HUDEP-2 (cell line): Measurements from ENCODE around the gene ZMPSTE24.
A peak's percentile ranks its signal among the peaks of the same experiment; 100 is the strongest.
"Not testable (repeated sequence)": the region's sequence is repeated elsewhere in the genome, so short reads cannot be mapped to it uniquely, and the experiment has no call there.

ENCODE experiments used
- DNase-seq, 76 experiments: peaks; one replicate each; lab custom pipeline; 2025; ENCODE audit not compliant: unreplicated experiment in 76 of 76; lab: John Stamatoyannopoulos, UW

Gene ZMPSTE24

DNA sequence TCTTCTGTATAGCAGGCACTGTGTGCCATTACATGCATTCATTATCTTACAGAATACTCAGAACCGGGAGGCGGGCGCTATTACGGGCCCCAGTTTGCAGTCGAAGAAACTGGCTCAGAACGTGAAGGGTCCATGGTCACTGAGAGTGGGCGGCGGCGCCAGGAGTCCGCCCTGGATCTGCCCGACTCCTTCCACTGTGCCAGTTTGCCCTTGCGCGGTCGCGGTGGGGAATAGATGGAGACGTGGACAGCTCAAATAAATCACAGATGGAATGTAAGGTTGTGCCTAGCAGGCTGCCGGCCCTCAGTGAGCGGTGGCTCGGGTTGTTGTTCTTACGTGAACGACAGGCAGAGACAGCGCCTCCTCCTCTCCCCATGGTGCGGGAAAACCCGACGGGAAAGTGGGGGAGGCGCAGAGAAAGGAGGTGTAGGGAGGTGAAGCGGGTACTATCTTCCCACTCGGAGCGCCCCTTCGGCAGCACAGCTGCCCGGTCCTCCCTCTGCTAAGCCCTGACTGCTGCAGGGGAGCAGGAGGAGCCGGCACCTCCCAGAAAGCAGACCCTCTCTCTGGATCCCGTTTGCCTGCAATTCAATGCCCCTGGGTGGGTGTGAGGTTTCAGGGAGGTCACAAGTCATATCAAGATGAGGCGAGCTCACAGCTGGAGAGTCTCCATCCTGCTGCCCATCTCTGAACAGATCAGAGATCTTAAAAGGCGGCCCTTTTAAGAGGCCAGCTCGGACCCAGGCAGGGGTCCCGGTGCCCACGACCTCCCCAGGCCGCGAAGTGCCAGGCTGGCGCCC, 58.0 kb downstream of the ZMPSTE24 start:
- no peak for DNase-seq

DNA sequence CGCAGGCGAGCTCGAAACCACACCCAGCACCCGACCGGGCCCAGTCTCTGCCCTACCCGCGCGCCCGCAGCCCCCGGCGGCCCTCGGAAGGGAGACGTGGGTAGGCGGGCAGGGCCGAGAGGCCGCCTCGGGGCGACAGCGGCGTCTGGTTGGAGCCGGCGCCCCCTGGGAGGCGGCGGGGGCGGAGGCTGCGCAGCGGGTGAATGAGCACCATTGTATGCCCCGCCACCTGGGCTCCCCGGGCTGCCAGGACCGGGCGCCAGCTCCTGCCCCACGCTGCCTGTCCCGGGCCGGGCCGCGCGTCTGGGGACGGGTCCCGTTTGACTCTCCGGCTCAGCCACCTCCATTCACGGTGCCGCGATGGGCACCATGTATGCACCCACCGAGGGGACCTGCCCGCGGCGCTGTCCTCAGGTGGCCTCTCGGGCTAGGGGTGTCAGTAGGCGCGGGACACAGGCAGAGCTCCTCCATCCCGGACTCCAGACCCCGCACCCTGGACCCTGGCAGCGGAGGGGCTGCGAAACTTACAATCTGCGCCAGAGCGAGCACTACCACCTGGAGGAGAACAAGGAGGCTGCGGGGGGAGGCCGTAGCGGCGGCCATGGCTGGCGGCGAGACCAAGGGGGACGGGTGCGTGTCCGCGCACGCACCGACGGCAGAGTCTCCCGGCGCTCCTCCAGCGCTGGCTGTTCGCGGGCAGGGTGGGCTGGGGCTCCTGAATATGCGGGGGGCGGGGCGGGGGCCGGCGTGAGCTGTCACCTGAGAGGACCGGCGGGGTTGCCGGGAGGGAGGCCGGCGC, 58.8 kb downstream of the ZMPSTE24 start, which contains the start of gene COL9A2:
TSS of gene COL9A2 (minus strand) at position 692 of the 799 bp plus-strand sequence. CDS start at position 603, 89 bp downstream.
- DNase-seq, result peak in 4 of 76 experiments; percentile 1 to 13 (median 4)

DNA sequence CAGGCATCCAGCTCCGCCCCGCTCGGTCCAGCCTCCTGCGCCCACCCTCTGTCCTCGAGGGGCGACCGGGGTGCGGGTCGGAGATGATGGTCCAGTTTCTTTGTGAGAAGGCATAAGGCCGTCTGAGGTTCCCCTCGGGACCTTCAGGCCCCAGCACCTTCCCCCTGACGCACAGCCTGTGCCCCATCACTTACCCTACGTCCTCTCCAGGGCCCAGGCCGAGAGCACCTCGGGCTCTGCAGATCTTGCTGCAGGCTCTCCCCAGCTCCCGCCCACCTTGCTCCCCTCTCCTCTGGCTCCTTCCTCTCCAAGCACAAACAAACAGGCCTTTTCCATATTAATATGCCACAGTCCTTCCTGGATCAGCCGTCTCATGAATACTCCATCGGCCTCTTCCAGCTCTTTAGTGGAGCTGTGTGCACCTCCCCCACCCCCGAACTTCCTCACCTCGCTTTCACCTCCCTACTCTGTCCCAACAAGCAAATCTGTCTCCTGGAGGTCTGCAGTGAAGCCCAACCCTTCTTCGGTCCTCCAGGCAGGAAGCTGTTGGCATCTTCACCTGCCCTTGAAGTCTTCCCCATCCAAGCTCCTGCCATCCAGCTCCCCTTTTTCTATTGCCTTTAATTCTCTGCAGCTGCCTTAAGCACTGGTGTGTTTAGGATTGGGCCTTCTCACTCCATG, 59.5 kb downstream of the ZMPSTE24 start:
- DNase-seq, result no peak

DNA sequence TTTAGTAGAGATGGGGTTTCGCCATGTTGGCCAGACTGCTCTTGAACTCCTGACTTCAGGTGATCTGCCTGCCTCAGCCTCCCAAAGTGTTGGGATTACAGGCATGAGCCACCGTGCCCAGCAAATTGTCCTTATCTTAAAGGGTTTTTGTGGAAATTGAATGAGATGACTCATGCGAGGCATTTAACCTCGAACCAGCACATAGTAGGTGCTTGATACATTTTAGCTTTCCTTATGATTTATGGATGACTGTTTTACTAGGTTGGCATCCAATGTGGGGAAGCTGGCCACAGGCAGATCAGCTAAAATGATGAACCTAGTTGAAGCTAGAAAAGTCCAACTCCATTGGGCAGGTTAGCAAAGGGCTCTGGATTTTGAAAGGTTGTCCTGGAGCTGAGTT, 60.4 kb downstream of the ZMPSTE24 start:
- no peak for DNase-seq

DNA sequence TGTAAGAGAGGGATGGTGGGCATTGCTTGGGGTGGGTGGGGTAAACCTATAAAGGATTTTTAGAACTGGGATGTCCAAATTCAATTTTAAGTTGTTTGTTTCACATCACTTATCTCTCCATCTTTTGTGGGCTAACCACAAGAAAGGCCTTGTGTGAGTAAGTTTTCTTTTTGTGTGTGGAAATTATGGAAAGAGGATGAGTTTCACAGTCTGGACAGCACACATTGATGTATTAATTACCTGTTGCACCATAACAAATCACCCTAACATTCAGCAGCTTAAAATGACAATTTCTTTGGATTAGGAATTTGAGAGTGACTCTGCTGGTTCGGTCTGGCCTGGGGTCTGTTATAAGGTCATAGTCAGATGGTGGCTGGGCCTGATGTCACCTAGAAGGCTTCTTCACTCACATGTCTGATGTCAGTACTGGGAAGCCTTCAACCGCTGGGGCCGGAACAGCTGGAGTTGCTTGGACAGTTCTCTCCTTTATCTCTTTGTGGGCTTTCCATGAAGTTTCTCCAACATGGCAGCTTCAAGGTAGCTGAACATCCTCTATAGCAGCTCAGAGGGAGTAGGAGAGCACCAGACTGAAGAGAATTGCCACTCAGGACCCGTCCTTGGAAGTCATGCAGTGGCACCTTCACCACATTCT, 61.1 kb downstream of the ZMPSTE24 start:
- DNase-seq, result no peak

DNA sequence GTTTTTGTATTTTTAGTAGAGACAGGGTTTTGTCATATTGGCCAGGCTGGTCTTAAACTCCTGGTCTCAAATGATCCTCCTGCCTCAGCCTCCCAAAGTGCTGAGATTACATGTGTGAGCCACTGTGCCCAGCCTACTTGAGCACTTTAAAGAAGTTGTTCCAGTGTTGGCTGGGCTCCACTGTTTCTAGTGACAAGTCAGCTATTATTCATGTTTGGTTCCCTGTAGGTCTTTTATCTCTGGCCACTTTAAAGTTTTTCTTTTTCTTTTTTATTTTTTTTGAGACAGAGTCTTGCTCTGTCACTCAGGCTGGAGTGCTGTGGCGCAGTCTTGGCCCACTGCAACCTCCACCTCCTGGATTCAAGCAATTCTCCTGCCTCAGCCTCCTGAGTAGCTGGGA, 73.4 kb downstream of the ZMPSTE24 start:
- not testable (repeated sequence) for DNase-seq

DNA sequence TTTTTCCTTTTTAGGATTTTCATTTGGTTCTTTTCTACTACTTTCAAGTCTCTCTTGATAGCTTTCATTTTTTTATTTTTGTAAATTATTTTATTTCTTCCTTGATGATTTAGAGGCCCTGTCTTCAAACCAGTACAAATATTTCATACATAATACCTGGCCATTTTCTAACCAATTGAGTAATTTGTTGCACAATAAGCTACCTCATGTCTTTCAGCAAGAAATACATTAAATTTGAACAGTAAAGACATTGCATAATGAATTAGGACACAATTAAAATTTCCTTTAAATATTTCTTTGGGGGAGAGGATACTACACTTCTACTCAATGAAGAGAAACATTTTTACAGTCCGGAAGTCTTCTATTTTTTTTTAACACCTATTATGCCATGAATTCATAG, 74.7 kb downstream of the ZMPSTE24 start:
- DNase-seq, result no peak

DNA sequence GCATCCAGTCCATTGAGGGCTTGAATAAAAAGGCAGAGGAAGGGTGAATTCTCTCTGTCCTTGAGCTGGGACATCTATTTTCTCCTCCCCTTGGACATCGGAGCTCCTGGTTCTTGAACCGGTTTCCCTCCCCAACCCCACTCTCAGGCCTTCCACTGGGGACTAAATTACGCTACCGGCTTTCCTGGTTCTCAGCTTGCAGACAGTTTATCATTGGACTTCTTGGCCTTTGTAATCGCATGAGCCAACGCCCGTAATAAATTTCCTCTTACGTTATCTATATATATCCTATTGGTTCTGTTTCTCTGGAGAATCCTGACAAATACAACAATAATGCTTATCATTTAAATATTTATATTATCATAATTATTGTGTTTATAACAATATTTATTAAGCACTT, 79.4 kb downstream of the ZMPSTE24 start:
- no peak for DNase-seq

DNA sequence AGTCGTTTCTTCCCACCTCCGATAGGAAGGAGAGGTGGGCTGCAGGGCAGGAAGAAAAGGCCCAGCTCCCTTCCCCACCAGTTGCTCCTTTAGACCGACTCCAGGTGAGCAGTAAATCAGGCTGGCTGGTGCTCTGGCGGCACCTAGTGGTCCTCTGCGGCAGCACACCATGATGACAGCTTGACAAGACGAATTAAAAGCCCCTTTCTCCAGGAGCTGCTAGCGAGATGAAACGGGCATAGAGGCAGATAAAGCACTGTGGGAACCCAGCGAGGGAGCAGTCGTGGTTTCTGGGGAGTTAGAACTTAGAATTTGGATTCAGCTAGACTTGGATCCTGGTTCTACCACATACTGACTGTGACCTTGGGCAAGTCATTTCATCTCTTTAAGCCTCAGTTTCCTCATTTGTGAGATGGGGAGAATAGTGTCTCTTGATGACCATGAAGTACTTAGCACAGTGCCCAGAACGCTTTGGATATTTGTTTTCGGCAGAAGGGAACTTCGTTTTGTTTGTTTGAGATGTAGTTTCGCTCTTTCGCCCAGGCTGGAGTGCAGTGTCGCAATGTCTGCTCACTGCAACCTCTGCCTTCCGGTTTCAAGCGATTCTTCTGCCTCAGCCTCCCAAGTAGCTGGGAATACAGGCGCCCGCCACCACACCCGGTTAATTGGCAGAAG, 80.8 kb downstream of the ZMPSTE24 start:
- DNase-seq, result peak in 72 of 76 experiments; percentile 10 to 84 (median 63)

DNA sequence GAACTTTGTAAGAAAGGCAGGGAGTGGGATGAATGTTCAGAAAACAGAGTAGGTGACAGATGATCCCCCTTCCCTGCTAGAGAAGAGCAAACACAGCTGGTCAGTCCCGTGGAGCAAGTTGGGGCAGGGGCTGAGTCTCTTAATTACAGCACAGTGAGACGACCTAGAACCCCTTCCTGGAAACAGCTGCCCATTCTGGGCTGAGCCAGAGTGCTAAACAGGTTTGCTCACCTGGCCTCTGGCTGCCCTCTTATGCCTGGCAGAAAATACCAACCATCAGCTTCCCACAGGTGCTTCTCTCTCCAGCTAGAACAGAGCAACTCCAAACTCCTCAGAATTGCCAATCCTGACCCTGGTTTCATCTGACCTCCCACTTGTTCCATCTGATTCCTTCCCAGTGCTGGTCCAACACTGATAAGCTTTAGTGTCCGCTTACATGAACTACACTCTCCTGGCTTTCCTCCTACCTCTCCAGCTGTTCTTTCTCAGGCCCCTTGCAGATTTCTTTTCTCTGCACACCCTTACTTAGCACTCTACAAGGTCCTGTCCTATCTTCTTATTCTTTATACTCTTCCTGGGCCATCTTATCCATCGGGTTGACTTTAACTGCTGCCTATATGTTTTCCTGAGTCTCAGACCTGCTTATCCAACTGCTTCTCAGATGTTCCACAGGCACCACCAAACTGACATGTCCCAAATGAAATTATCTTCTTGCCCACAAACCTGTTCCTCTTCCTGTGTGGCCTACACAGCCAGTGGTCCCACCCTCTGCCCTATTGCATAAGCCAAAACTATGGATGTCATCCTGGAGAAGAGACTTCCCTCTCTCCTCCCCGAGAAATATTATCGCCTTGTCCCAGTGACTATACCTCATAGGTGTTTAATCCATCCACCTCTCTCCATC, 81.6 kb downstream of the ZMPSTE24 start:
- DNase-seq, result no peak

DNA sequence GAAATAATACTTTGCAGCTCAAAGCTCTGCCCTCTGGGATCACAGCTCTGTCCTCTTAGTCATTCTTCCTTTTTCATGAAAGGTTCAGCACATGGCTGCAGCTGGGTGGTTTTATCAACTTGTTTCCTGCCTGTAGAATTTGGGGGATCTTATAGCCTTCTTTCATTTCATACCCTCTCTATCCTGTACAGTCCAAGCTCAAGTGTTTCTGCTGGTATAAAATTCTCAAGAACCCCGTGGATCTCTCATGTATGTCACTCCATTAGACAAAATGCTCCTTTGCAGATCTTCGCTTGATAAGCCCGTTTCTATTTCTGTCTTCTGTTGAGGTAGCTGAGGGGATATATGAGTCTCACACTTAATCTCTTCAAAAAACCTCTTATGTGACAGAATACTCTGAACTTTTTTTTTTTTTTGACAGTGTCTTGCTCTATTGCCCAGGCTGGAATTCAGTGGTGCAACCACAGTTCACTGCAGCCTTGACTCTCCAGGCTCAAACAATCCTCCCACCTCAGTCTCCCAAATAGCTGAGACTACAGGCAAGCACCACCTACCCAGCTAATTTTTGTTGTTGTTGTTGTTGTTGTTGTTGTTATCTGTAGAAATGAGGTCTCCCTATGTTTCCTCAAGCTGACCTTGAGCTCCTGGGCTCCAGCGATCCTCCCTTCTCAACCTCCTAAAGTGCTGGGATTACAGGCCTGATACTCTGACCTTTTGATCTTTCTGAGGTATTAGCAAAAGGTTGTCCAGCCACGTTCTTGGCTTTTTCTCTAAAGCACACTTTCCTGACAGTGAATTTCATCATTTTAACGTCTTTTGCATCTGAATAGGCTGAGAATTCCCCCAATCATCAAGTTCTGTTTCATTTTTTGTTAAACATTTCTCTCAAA, 83.7 kb downstream of the ZMPSTE24 start:
- no peak for DNase-seq

DNA sequence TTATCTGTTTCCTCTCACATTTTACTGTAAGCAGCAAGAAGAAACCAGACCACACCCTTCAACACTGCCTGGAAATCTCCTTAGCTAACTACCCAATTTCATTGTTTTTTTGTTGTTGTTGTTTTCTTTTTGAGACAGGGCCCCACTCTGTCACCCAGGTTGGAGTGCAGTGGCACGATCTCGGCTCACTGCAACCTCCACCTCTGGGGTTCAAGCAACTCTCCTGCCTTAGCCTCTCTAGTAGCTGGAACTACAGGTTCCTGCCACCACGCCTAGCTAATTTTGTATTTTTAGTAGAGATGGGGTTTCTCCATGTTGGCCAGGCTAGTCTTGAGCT, 84.3 kb downstream of the ZMPSTE24 start:
- not testable (repeated sequence) for DNase-seq
